A549 (cell line): ENCODE results near the gene VOPP1. TPM values are rescaled to one million over a fixed set of nuclear protein-coding genes. Genes with fewer than 3 reads are reported as not detected.

ENCODE experiments used
- ATAC-seq, 2 experiments: fragments of 200-7000 bp in 1 of 2; fragments of >200 bp in 1 of 2; cut with Nextera tagmentation in 1 of 2; cut with Tn5 transposase in 1 of 2; 3 replicates each; pipeline versions ENCODE4 v1.8.0 to v1.9.1; 2018 to 2020; ENCODE audit warnings: mild to moderate bottlenecking in 1 of 2, moderate library complexity in 1 of 2
- CTCF ChIA-PET: fragments of 300-600 bp; sonication (Branson Sonifier 250); formaldehyde crosslinking; extraction: SDS; loops from one replicate; lab custom pipeline; 2021; ENCODE audit warnings: antibody characterized with exemption, inconsistent platforms; lab: Yijun Ruan, JAX
- POLR2A ChIA-PET: fragments of 350-600 bp; formaldehyde crosslinking; extraction: SDS; loops from one replicate; lab custom pipeline; 2021; ENCODE audit warnings: antibody characterized with exemption, inconsistent platforms; lab: Yijun Ruan, JAX
- DNase-seq, 2 experiments: peaks; one replicate each; pipeline versions ENCODE4 v3.0.0 to v3.0.0-alpha.2; 2011 to 2016; ENCODE audit warnings: low read depth in 1 of 2, low spot score in 1 of 2
- FAIRE-seq: peaks from 2 replicates; lab custom pipeline; 2011; peaks lifted over from hg19 to GRCh38; lab: Jason Lieb, UNC
- H3K27ac ChIP-seq, 2 experiments: fragments of >200 bp; sonication (Bioruptor Twin); formaldehyde crosslinking; 3 replicates each; pipeline ENCODE4 v1.5.1; 2016 to 2017
- H3K4me1 ChIP-seq: fragments of >200 bp; sonication (Bioruptor Twin); formaldehyde crosslinking; 3 replicates; pipeline ENCODE4 v1.6.1; 2016
- H3K4me2 ChIP-seq: fragments of >200 bp; sonication (Bioruptor Twin); formaldehyde crosslinking; 3 replicates; pipeline ENCODE4 v1.6.1; 2016
- H3K4me3 ChIP-seq: fragments of >200 bp; sonication (Bioruptor Twin); formaldehyde crosslinking; 3 replicates; pipeline ENCODE4 v1.5.1; 2016
- H3K9me3 ChIP-seq: fragments of >200 bp; sonication (Bioruptor Twin); formaldehyde crosslinking; 3 replicates; pipeline ENCODE4 v1.6.1; 2016
- ATOH8 ChIP-seq: fragments of 250-450 bp; sonication (Bioruptor Pico); IDR thresholded peaks from 2 replicates; pipeline ENCODE4 v1.5.0; 2020; ENCODE audit warnings: low read depth, mild to moderate bottlenecking, moderate library complexity
- BCL3 ChIP-seq: fragments of >200 bp; sonication (Bioruptor Twin); formaldehyde crosslinking; IDR thresholded peaks from 3 replicates; pipeline ENCODE4 v1.6.1; 2016
- BHLHE40 ChIP-seq: IDR thresholded peaks from 2 replicates; pipeline ENCODE4 v1.6.1; 2012; ENCODE audit warnings: low read depth, low read length, inconsistent platforms
- CEBPB ChIP-seq, 2 experiments: fragments of >200 bp in 1 of 2; sonication (Bioruptor Twin) in 1 of 2; formaldehyde crosslinking in 1 of 2; IDR thresholded peaks; 2 replicates each; pipeline ENCODE4 v1.6.1; 2012 to 2016
- EHF ChIP-seq: fragments of 250-450 bp; sonication (Bioruptor Pico); IDR thresholded peaks from 2 replicates; pipeline ENCODE4 v1.5.0; 2020; ENCODE audit warnings: mild to moderate bottlenecking
- ELK1 ChIP-seq: fragments of 150-350 bp; IDR thresholded peaks from 2 replicates; pipeline ENCODE4 v1.6.1; 2014; ENCODE audit warnings: low read depth, mild to moderate bottlenecking, low read length
- HDAC2 ChIP-seq: fragments of 200-600 bp; sonication (generic); IDR thresholded peaks from 2 replicates; pipeline ENCODE4 v1.6.1; 2016
- HES2 ChIP-seq: fragments of >200 bp; sonication (Bioruptor Twin); formaldehyde crosslinking; IDR thresholded peaks from 2 replicates; pipeline ENCODE4 v1.6.1; 2016
- HOXA7 ChIP-seq: fragments of 250-450 bp; sonication (Bioruptor Pico); IDR thresholded peaks from 2 replicates; pipeline ENCODE4 v1.5.0; 2020; ENCODE audit warnings: mild to moderate bottlenecking, moderate library complexity
- HOXB5 ChIP-seq: fragments of 250-450 bp; sonication (Bioruptor Pico); IDR thresholded peaks from 2 replicates; pipeline ENCODE4 v1.5.0; 2020; ENCODE audit warnings: mild to moderate bottlenecking, moderate library complexity
- JUNB ChIP-seq: fragments of >200 bp; sonication (Bioruptor Twin); formaldehyde crosslinking; IDR thresholded peaks from 2 replicates; pipeline ENCODE4 v1.6.1; 2016
- KDM1A ChIP-seq: fragments of 200-600 bp; sonication (generic); IDR thresholded peaks from 2 replicates; pipeline ENCODE4 v1.6.1; 2016; ENCODE audit warnings: low read depth, mild to moderate bottlenecking
- KDM5A ChIP-seq: fragments of 200-600 bp; sonication (generic); IDR thresholded peaks from 2 replicates; pipeline ENCODE4 v1.6.1; 2016; ENCODE audit warnings: antibody characterized with exemption, mild to moderate bottlenecking
- MAFK ChIP-seq: fragments of 450-650 bp; IDR thresholded peaks from 2 replicates; pipeline ENCODE4 v1.6.1; 2014; ENCODE audit not compliant: partially characterized antibody
- MYC ChIP-seq: IDR thresholded peaks from 2 replicates; pipeline ENCODE4 v1.6.1; 2012; ENCODE audit warnings: mild to moderate bottlenecking, inconsistent platforms, low read length, improper control_type of control experiment, borderline replicate concordance
- NFE2L2 ChIP-seq: fragments of 150-350 bp; conservative IDR thresholded peaks from 2 replicates; pipeline ENCODE4 v1.6.1; 2014; ENCODE audit warnings: low read length
- POLR2A ChIP-seq: IDR thresholded peaks from 2 replicates; pipeline ENCODE4 v1.6.1; 2012; ENCODE audit warnings: mild to moderate bottlenecking, low read length
- POLR2AphosphoS2 ChIP-seq: conservative IDR thresholded peaks from 2 replicates; pipeline ENCODE4 v1.6.1; 2012; ENCODE audit warnings: low read length, improper control_type of control experiment, inconsistent platforms
- RAD21 ChIP-seq, 2 experiments: fragments of >200 bp in 1 of 2; sonication (Bioruptor Twin) in 1 of 2; formaldehyde crosslinking in 1 of 2; IDR thresholded peaks in 1 of 2; conservative IDR thresholded peaks in 1 of 2; 2 replicates in 1 of 2; 3 replicates in 1 of 2; pipeline ENCODE4 v1.6.1; 2012 to 2018; ENCODE audit warnings: inconsistent platforms in 1 of 2
- RARB ChIP-seq: fragments of 250-450 bp; sonication (Bioruptor Pico); IDR thresholded peaks from 2 replicates; pipeline ENCODE4 v1.8.0; 2021; ENCODE audit warnings: mild to moderate bottlenecking, moderate library complexity
- RCOR1 ChIP-seq: fragments of 150-350 bp; IDR thresholded peaks from 2 replicates; pipeline ENCODE4 v1.6.1; 2014; ENCODE audit warnings: antibody characterized with exemption, low read length, low read depth
- REST ChIP-seq: fragments of 200-600 bp; sonication (generic); IDR thresholded peaks from 2 replicates; pipeline ENCODE4 v1.6.1; 2016; ENCODE audit warnings: antibody characterized with exemption, mild to moderate bottlenecking, moderate library complexity
- RFX5 ChIP-seq: fragments of 450-650 bp; IDR thresholded peaks from 2 replicates; pipeline ENCODE4 v1.7.1; 2014; ENCODE audit warnings: antibody characterized with exemption, mild to moderate bottlenecking, moderate library complexity
- TFCP2L1 ChIP-seq: fragments of 250-450 bp; sonication (Bioruptor Pico); IDR thresholded peaks from 2 replicates; pipeline ENCODE4 v1.5.0; 2021; ENCODE audit warnings: mild to moderate bottlenecking
- TP53 ChIP-seq: fragments of 250-450 bp; sonication (Bioruptor Pico); IDR thresholded peaks from 2 replicates; pipeline ENCODE4 v1.5.0; 2021; ENCODE audit warnings: mild to moderate bottlenecking, moderate library complexity
- ZC3H11A ChIP-seq: fragments of 450-650 bp; IDR thresholded peaks from 2 replicates; pipeline ENCODE4 v1.6.1; 2014; ENCODE audit warnings: antibody characterized with exemption, mild to moderate bottlenecking
- ZNF302 ChIP-seq: fragments of 250-450 bp; sonication (Bioruptor Pico); IDR thresholded peaks from 2 replicates; pipeline ENCODE4 v1.9.0; 2021; ENCODE audit warnings: inconsistent platforms, mild to moderate bottlenecking, moderate library complexity
- WGBS: methylation state at CpG from one replicate; pipeline ENCODE4 v1.1.6; 2017; ENCODE audit errors: missing lambda C conversion rate; 5-methylcytosine and 5-hydroxymethylcytosine counted together
- polyA plus RNA-seq, 4 experiments: library from polyadenylated mRNA; depleted of rRNA in 3 of 4; stranded (reverse); fragments of >200 nt; fragmentation: RNase III in 1 of 4; extraction: RNeasy Plus Mini Kit Qiagen cat#74134 plus additional on column Dnase treatment in 1 of 4; gene quantifications; 2 replicates in 3 of 4; 3 replicates in 1 of 4; pipeline ENCODE4 v1.2.3, GENCODE V29; 2011 to 2017

Gene VOPP1
- polyA plus RNA-seq, 2 of the 4 experiments (the other 2 are of a cell fraction), result 68.1 to 73.4 TPM

GRCh38 chr7:55538538-55538937 is 33.8 kb downstream of the VOPP1 start:
- DNase-seq (no peak), ATAC-seq (no peak)
- POLR2A ChIA-PET, result no interaction called here
- TF ChIP-seq ZC3H11A (no peak), KDM1A (no peak), TFCP2L1 (CRISPR knock-in tag) (no peak), ZNF302 (CRISPR knock-in tag) (no peak), HES2 (no peak), ATOH8 (CRISPR knock-in tag) (no peak), KDM5A (no peak), EHF (CRISPR knock-in tag) (no peak), BHLHE40 (no peak), NFE2L2 (no peak), REST (no peak), RCOR1 (no peak), RARB (no peak), HOXB5 (CRISPR knock-in tag) (no peak), RFX5 (no peak), MAFK (no peak), HDAC2 (no peak), MYC (no peak), POLR2AphosphoS2 (no peak), RAD21 (conservative IDR thresholded peaks at IDR 0.05 in 1 of 2, IDR thresholded peaks at IDR 0.05 in 1 of 2) (no peak)
- TF ChIP-seq, all 56 proteins: peak for 0
- no peak overlapping the region for H3K4me2 ChIP-seq
- no peaks in the 10 kb centered on the region for H3K9me3 ChIP-seq
- 85% methylated on average over 3 of the region's 3 CpGs for WGBS
- no peak for FAIRE-seq
- peaks cover 20% of the 10 kb centered on the region for H3K4me1 ChIP-seq
- CTCF ChIA-PET, result interaction anchor here (0.6 to 0.7 kb wide), 2 partner anchors 18 to 25 kb away, joined by 4 read pairs; no protein-coding TSS in a partner anchor
- H3K4me3 ChIP-seq, result no peak overlapping the region
- no peak overlapping the region for H3K27ac ChIP-seq

GRCh38 chr7:55537458-55537990 is 34.8 kb downstream of the VOPP1 start:
- Histone ChIP-seq H3K27ac (no peak overlapping the region), H3K9me3 (no peaks in the 10 kb centered on the region), H3K4me1 (peaks cover 31% of the 10 kb centered on the region), H3K4me3 (no peak overlapping the region), H3K4me2 (no peak overlapping the region)
- WGBS, result 91% methylated on average over 15 of the region's 16 CpGs
- no peak for ATAC-seq
- ChIA-PET POLR2A (no interaction called here), CTCF (no interaction called here)
- DNase-seq, result no peak
- no peak for FAIRE-seq
- TF ChIP-seq HOXA7 (CRISPR knock-in tag) (no peak), BCL3 (no peak), RARB (no peak), REST (no peak), POLR2A (no peak), HES2 (no peak), JUNB (no peak), BHLHE40 (no peak), EHF (CRISPR knock-in tag) (no peak), CEBPB (IDR thresholded peaks at IDR 0.05) (no peak), TP53 (no peak), ELK1 (no peak), NFE2L2 (no peak)
